K562 (cell line): Measurements from ENCODE around the gene ATP2A3. TPM values are rescaled to one million over a fixed set of nuclear protein-coding genes. Genes with fewer than 3 reads are reported as not detected.

Experiments
- ARHGAP35 ChIP-seq: fragments of 450-650 bp; IDR thresholded peaks from 2 replicates; pipeline ENCODE4 v1.6.1; 2018; ENCODE audit not compliant: partially characterized antibody
- ARID1B ChIP-seq: fragments of 450-650 bp; IDR thresholded peaks from 2 replicates; pipeline ENCODE4 v1.6.1; 2016; ENCODE audit warnings: antibody characterized with exemption, mild to moderate bottlenecking, inconsistent platforms
- CBFA2T3 ChIP-seq: fragments of 450-650 bp; IDR thresholded peaks from 2 replicates; pipeline ENCODE4 v1.6.1; 2017
- DMBX1 ChIP-seq: fragments of 250-450 bp; sonication (Bioruptor Pico); IDR thresholded peaks from 2 replicates; pipeline ENCODE4 v1.8.0; 2022; ENCODE audit warnings: inconsistent platforms, mild to moderate bottlenecking, moderate library complexity, borderline replicate concordance
- GABPB1 ChIP-seq: sonication (generic); formaldehyde crosslinking; IDR thresholded peaks from 2 replicates; pipeline ENCODE4 v1.8.0; 2022; ENCODE audit warnings: mild to moderate bottlenecking, missing genetic modification reagents
- ID3 ChIP-seq, 2 experiments: fragments of 250-450 bp in 1 of 2; fragments of 450-650 bp in 1 of 2; sonication (Bioruptor Pico) in 1 of 2; IDR thresholded peaks; 2 replicates each; pipeline versions ENCODE4 v1.6.1 to v1.8.0; 2016 to 2021; ENCODE audit warnings: mild to moderate bottlenecking in 2 of 2, moderate library complexity in 2 of 2, missing compliant biosample characterization in 1 of 2, missing genetic modification characterization in 1 of 2
- MEIS2 ChIP-seq: fragments of 450-650 bp; IDR thresholded peaks from 2 replicates; pipeline ENCODE4 v1.6.1; 2014; ENCODE audit warnings: mild to moderate bottlenecking; ENCODE audit not compliant: partially characterized antibody
- MXD1 ChIP-seq: fragments of 250-450 bp; sonication (Bioruptor Pico); IDR thresholded peaks from 2 replicates; pipeline ENCODE4 v1.8.0; 2021; ENCODE audit warnings: borderline replicate concordance, mild to moderate bottlenecking, moderate library complexity; ENCODE audit not compliant: poor library complexity, severe bottlenecking
- NCOR1 ChIP-seq: fragments of 450-650 bp; IDR thresholded peaks from 2 replicates; pipeline ENCODE4 v1.6.1; 2016; ENCODE audit warnings: mild to moderate bottlenecking, moderate library complexity
- NFIC ChIP-seq: fragments of 450-650 bp; IDR thresholded peaks from 2 replicates; pipeline ENCODE4 v1.6.1; 2017; ENCODE audit warnings: mild to moderate bottlenecking, inconsistent platforms
- PKNOX1 ChIP-seq: fragments of 450-650 bp; IDR thresholded peaks from 2 replicates; pipeline ENCODE4 v1.6.1; 2016
- SNRNP70 ChIP-seq: fragments of 200-400 bp; formaldehyde crosslinking; optimal IDR thresholded peaks from 2 replicates; pipeline ENCODE3; 2017; ENCODE audit warnings: low read depth, low read length
- TSHZ1 ChIP-seq: fragments of 250-450 bp; sonication (Bioruptor Pico); IDR thresholded peaks from 2 replicates; pipeline ENCODE4 v1.4.0; 2020; ENCODE audit warnings: mild to moderate bottlenecking, moderate library complexity
- ZBTB9 ChIP-seq: fragments of 450-650 bp; formaldehyde crosslinking; IDR thresholded peaks from 2 replicates; pipeline ENCODE4 v1.4.0; 2020; ENCODE audit warnings: mild to moderate bottlenecking, moderate library complexity
- ZFP36 ChIP-seq: fragments of 150-350 bp; IDR thresholded peaks from 2 replicates; pipeline ENCODE4 v1.6.1; 2018; ENCODE audit warnings: low read length, low read depth; ENCODE audit not compliant: partially characterized antibody
- ZNF175 ChIP-seq: fragments of 200-800 bp; sonication (Bioruptor generic); IDR thresholded peaks from 2 replicates; pipeline ENCODE4 v1.6.1; 2016; ENCODE audit warnings: low read depth, mild to moderate bottlenecking, missing genetic modification characterization, missing compliant biosample characterization
- ZNF655 ChIP-seq: fragments of 250-450 bp; sonication (Bioruptor Pico); IDR thresholded peaks from 2 replicates; pipeline ENCODE4 v1.5.0; 2021
- polyA plus RNA-seq, 8 experiments: library from polyadenylated mRNA; depleted of rRNA in 4 of 8; stranded (reverse) in 5 of 8; unstranded in 3 of 8; fragments of >200 nt; fragmentation: Nextera tagmentation in 2 of 8; fragmentation: Illumina TruSeq in 1 of 8; extraction: Ambion mirVana in 2 of 8; extraction: Trizol in 1 of 8; gene quantifications; 2 replicates each; pipeline versions ENCODE4 v1.2.1 to v1.2.3, GENCODE V29; 2011 to 2014; ENCODE audit warnings: inconsistent platforms in 1 of 8, missing spikeins in 1 of 8
- total RNA-seq, 7 experiments: library from RNA; depleted of rRNA in 6 of 7; stranded (reverse); fragments of >200 nt in 6 of 7; fragmentation: Illumina TruSeq in 2 of 7; extraction: Trizol in 2 of 7; gene quantifications; 2 replicates each; pipeline versions ENCODE4 v1.2.1 to v1.2.3, GENCODE V29; 2011 to 2021; ENCODE audit warnings: low replicate concordance in 1 of 7

The ATP2A3 gene
- total and polyA plus RNA-seq, 9 of the 15 experiments (the other 6 are each of a cell fraction or from before 2014, with no cell fraction given): 0.65 to 103 (median 31.3) TPM

- TF ChIP-seq ZBTB9 (CRISPR knock-in tag) (no peak), CBFA2T3 (peak; percentile 63), ZFP36 (peak; percentile 36), ARHGAP35 (peak; percentile 59), MEIS2 (peak; percentile 97), ZNF175 (CRISPR knock-in tag) (0 out of 2 replicates have a peak, but pooled peaks have one; percentile 21), ARID1B (peak; percentile 47), MXD1 (no peak), ZNF655 (no peak), NCOR1 (0 out of 2 replicates have a peak, but pooled peaks have one; percentile 15), DMBX1 (CRISPR knock-in tag) (no peak), SNRNP70 (no peak), NFIC (0 out of 2 replicates have a peak, but pooled peaks have one; percentile 13), TSHZ1 (CRISPR knock-in tag) (peak; percentile 94), PKNOX1 (peak; percentile 93), ID3 (CRISPR knock-in tag; IDR thresholded peaks at IDR 0.05) (no peak), ID3 (tag; IDR thresholded peaks at IDR 0.05) (no peak), GABPB1 (CRISPR knock-in tag) (no peak)
- TF ChIP-seq, all 486 proteins: peak for 28
Observed at GRCh38 chr17:3918372-3919122, 45.7 kb downstream of the ATP2A3 start (continued).
